Measurements from ENCODE around the gene GALNTL6.

GALNTL6 gene

DNA sequence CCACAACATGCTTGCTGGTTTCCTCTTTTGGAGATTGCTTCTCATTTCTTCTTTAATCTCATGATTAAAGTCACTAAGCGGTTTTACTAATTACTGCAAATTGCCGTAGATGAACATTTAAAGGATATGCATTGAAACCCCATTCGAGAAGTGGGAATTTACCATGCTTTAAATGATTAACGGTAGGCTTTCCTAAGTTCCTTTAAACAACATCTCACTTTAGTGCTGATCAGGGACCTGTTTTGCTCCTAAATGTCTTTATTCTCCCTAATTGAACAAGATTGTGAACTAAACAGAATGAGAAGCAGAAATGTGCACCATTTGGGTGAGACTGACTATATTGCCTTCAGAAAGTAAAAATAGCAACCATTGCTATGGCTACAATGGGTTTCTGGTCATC, 430.3 kb downstream of the GALNTL6 start:
- DNase-seq, result no peak

DNA sequence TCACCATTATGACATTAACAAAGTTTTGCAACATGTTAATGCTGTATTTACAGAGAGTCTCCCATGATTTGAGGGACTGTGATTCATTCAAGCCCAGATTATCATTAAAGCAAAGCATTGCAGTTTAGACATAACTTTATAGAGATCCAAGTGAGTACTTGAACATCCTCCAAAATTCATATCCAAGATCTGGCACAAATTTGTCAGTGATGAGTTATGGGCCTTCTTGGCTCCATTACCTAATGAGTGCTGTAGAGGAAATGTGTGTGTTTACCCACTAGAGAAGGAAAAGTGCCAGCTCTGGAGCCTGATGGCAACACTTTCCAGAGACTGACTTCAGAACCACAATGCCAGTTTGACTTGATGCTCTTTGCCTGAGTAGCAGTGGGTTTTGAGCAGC, 432.3 kb downstream of the GALNTL6 start:
- no peak for DNase-seq

DNA sequence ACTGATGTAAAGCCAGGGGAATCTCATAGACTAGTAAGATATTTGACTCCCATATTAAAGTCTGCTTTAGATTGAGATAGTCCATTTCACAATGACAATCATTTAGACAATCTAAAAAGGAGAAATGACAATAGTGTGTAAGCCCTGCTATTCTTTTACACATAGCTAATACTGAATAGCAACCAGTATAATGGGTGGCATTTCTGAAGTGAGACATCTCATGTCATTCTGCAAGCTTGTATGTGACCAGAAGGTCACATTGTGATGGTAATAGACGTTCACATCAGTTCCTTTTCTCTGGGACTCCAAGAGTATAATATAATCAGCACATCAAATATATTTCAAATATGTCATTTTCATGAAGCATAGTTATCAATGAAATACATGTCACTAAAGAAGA, 440.2 kb downstream of the GALNTL6 start:
- DNase-seq, result no peak

DNA sequence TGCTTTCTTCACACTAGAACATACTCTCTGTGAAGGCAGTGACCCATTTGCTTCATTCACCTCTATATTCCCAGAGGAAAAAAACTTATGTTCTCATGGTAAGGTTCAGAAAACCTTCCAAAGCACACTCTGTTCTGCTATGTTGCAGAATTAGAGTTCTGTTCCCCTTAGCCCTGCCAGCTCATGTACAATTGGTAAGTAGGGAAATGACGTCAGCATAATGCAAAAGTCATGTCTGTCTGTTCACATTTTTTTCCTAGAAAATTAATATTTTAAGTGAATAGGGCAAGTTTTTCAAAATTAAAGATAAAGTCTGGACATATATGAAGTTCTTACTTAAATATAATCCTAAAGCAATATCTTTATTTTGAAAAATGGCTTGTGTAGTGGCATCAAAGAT, 443.6 kb downstream of the GALNTL6 start:
- DNase-seq, result no peak

DNA sequence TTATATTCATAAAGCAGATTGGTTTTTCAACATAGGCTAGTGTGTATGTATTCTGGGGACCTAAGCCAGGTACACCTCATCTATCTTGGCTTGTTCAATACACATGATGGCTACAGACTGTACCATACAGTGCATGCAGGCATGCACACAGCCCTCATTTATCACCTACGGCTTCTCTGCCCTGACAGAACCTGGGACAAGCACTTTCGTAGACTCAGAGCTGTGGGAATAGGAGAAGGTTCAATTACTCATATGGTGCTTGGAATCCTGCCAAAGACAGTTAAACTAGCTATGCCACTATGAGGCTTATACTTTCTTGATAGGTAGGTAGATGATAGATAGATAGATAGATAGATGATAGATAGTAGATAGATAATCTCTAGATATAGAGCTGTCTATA, 457.2 kb downstream of the GALNTL6 start:
- DNase-seq, result no peak

DNA sequence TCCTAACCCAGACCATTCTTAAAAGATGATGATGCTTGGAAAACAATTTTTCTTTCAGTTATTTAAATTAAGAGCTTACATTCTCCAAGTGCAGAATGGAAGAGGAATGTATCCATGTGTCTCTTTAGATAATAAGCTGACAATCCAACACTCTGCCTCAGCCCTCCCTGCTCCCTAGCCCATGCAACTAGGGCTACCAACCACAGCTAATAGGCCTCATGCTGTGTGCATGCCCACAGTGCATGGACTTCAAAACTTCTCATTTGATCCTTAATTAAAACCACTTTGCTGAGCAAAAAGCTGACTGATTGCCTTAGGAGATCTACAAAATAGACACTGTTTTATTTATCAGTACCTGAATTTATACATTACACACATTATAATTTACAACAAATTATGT, 473.9 kb downstream of the GALNTL6 start:
- no peak for DNase-seq

DNA sequence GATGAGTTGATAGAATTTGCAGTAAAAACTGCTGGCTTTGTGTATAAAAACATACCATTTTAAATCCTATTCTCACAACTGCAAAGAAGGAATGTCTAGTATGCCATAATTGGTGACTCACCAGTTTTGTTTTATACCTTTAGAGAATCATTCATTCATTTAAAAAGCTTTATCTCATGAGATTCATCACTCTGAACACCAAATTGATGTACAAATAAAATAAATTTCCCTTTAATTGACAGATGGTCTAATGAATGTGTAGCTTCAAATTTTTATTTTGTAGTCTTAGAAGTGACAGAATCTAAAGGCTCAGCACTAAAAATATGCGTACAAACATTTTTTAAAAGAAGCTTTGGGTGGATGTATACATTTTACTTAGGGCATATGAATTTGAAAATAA, 492.5 kb downstream of the GALNTL6 start:
- no peak for DNase-seq

DNA sequence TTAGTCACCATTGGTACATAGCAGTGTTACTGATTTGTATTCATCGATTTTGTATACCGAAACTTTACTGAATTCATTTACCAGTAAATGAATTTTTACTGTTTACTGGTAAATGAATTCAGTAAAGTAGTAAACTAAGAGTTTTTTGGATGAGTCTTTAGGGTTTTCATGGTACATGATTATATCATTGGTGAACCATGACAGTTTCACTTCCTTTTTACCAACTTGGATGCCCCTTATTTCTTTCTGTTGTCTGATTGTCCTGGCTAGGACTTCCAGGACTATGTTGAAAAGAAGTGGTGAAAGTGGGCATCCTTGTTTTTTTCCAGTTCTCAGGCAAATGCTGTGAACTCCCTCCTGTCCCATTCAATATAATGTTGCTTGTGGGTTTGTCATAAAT, 494.9 kb downstream of the GALNTL6 start:
- DNase-seq, result no peak

DNA sequence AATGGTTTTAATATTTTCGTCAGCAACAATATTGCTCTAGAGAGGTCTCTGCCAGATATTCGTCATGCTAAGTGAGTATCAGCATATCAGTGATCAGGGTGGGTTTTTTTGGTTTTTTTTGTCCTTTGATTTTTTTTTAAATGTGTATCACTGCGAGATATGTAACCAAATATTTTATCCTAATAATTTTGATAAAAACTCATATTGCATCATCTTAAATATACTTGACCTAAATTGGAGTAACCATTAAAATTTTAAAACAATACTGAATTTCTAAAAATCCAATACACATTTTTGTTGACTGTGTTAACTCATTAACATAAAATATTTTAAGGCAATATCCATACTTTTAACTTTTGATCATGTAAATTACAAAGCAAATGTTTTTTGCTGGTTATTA, 498.5 kb downstream of the GALNTL6 start:
- DNase-seq, result no peak

DNA sequence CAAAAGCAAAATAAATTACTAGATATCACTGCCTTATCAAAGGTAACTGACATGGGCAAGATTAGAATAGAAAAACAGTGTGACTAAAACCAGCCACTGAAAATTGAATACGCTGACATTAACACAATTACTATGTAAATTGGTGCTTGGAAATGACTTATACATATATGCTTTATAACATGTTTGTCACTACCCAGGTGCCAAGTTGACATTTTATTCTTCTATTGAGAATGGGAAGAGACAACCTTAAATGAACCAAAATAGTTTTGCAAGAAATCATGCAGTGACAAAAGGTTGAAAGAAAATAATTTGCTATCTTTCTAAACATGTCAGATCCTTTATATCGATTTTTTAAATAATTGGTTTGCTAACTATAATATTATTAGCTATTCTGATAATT, 510.1 kb downstream of the GALNTL6 start:
- no peak for DNase-seq

DNA sequence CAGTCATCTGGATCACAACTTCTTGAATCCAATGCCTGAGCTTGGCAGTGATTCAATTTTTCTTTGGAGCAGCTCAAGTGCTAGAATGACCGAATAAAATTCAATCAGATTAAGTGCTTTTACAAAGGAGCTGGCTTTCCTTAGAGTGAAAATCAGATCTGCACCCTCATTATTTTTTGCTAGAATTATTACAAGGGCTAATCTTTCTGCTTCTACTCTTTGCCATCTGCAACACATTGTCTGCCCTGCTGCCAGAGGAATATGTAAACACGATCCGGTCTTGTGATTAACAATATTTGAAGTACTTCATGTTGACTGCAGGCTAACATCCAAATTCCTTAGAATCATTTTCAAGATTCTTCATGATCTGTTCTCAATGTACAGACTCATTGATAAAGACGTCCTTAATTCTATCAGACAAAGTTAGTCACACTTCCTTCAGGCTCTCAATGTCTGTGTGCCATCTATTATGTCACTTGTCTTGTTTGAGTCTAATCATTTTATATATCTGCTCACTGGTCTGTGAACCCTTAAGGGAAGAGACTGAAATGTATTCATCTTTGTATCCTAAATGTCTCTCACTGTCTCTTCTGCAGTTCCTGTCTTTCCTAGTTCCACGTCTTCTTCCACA, 531.2 kb downstream of the GALNTL6 start:
- no peak for DNase-seq

DNA sequence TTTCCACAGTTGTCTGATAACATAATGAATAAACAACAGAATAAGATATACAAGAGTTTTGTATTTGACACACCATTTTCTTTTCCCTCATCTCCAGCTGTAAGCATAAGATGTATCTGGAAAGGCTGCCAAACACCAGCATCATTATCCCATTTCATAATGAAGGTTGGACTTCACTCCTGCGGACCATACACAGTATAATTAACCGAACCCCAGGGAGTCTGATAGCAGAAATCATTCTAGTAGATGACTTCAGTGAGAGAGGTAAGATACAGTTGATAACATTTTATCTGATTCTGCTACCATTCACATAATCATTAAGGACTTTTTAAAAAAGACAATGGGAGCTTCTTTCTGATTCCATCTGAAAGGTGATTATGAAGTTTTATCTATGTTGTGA, 535.2 kb downstream of the GALNTL6 start:
- no peak for DNase-seq

DNA sequence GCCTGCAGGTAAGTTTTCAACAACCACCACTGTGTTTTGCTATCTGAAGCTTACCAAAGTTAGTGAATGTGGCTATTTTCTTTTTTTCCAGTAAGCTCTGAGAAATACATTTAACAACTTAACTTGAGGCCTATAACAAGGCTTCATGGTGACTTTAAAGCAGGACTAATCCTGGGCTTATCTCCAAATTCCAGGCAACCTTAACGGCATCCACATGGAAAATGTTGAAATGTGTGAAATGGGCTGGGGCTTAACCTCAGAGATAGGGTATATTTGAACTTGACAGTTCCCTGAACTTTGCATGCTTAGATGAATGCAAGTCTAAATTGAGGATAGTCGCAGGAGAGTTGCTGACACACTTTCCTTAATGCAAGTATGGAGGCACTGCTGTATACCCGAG, 539.2 kb downstream of the GALNTL6 start:
- DNase-seq, result no peak

DNA sequence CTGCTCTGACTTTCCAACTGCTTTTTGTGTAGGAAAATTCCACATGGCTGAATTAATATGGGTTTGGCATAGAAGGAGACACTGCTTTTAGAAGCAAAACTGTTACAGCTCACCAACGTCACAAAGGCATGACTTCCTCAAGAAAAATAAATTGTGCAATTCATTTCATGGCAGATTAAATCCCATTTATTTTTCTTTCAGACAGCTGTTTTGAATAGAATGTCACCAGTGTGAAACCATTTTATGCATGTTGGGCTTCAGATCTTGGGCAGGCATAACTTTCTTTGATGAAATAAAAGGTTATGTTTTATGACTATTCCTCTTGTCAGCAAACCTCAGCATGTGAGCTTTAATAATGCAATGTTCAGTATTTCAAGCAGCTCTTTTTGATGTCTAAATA, 542.8 kb downstream of the GALNTL6 start:
- no peak for DNase-seq

DNA sequence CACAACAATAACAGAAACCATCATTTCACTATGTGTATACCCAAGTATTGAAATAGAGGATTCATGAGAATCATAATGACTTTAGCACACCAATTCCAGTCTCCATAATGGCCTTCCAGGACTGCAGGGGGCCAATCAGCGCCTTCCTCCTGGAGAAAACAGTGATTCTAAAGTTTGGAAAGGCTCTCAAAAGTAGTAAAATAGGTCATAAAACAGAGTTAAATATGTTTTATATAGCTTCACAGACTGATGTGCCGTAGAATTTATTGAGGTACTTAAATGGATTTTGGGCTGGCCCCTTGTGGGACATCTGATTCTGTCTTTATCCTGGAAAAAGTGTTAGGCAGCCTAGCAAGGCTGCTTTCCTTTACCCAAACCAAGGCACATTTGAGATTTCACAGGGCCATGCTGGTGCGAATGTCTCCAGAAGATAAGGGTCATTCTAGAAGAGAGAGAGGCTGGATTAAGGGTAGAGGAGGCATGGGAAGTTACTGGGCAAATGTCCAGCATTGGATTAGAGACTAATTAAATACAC, 543.9 kb downstream of the GALNTL6 start:
- no peak for DNase-seq

DNA sequence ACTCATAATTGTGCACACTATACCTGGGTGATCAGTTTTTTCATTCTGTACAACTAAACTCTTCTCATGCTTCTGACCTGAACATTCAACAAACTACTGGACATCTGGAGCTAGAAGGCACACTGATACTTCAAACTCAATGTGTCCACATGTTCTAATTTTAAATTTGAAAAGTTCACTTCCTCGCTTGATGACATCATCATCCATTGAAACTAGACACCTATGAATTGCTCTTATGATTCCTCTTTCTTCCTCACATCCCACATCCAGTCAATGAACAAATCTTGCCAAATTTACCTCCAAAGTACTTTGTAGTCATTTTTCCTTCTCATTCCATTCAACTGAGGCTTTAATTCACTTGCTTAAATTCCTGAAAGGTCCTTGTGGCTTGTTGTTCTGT, 549.4 kb downstream of the GALNTL6 start:
- no peak for DNase-seq

DNA sequence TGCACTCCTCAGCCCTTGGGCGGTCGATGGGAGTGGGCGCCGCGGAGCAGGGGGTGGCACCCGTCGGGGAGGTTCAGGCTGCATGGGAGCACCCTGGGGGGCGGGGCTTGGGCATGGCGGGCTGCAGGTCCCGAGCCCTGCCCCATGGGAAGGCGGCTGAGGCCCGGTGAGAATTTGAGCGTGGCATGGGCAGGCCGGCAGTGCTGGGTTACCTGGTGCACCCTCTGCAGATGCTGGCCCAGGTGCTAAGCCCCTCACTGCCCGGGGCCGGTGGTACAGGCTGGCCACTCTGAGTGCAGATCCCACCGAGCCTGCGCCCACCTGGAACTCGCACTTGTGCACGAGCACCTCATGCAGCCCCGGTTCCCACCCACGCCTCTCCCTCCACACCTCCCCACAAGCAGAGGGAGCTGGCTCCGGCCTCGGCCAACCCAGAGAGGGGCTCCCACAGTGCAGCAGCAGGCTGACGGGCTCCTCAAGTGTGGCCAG, 556.3 kb downstream of the GALNTL6 start:
- no peak for DNase-seq

DNA sequence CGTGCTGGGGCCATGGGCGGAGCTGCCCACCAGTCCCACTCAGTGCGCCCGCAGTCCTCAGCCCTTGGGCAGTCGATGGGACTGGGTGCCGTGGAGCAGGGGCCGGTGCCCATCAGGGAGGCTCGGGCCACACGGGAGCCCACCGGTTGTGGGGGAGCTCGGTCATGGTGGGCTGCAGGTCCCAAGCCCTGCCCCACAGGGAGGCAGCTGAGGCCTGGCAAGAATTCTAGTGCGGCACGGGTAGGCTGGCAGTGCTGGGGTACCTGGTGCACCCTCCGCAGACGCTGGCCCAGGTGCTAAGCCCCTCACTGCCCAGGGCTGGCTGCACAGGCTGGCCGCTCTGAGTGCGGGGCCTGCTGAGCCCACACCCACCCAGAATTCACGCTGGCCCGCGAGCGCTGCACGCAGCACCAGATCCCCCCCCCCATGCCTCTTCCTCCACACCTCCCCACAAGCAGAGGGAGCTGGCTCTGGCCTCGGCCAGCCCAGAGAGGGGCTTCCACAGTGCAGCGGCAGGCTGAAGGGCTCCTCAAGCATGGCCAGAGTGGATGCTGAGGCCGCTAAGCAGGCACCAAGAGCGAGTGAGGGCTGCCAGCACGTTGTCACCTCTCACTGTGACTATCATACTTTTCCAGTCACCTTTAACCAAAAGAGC, 564.4 kb downstream of the GALNTL6 start:
- no peak for DNase-seq

DNA sequence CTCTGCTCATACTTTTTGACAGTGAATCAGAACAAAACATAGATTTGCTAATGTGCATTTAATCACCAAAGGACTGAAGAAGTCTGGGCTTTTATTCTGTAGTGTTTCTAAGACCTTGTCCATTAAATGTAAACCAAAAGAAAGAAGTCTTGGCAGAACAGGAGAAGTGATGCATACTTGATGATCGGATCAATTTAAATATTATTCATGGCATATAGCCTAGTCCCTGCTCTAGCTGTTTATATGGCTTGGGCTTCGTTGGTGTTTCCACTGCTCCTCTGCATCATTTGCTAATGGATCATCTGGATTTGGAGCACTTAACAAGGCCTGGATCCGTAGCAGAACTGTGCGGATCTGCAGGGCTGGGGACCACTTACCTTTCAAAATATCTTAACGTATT, 566.6 kb downstream of the GALNTL6 start:
- no peak for DNase-seq

DNA sequence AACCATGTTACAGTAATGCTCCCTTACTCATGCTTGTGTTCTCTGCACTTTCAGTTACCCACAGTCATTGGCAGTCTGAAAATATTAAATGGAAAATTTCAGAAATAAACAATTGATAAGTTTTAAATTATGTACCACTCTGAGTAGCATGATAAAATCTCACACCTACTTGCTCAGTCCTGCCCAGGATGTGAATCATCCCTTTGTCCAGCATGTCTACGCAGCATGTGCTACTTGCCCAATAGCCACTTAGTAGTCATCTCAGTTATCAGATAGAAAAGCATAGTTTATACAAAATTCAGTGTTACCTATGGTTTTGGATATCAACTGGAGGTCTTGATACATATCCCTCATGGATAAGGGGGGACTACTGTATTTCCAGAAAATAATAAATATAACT, 577.1 kb downstream of the GALNTL6 start:
- DNase-seq, result no peak

DNA sequence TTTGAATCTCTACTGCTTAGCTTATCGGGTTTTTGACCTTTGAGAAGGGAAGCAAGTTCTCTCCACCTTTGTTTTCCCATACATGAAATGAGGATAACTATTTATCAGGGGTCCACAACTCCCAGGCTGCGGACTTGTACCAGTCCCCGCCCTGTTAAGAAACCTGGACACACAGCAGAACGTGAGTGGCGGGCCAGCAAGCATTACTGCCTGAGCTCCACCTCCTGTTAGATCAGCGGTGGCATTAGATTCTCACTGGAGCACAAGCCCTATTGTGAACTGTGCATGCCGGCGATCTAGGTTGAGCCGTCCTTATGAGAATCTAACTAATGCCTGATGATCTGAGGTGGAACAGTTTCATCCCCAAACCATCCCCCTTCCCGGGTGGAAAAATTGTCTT, 579.5 kb downstream of the GALNTL6 start:
- no peak for DNase-seq

DNA sequence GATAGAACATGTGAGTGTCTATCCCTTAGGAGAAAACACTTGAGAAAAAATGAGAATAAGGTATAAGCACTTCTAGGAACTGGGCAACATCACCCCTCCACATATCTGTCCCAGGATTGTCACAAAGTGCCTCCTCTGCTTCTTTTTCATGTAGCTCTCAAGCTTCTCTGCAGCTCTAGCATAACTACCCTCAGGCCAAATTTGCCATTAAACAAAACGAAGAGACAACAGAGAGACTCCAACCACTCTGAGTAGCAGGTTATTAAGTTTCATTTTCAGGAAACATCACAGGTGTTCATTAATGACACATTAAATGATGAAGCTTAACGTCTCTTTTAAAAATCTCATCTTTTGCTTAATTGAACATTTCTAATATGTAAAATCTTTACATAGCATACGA, 580.0 kb downstream of the GALNTL6 start:
- DNase-seq, result no peak

DNA sequence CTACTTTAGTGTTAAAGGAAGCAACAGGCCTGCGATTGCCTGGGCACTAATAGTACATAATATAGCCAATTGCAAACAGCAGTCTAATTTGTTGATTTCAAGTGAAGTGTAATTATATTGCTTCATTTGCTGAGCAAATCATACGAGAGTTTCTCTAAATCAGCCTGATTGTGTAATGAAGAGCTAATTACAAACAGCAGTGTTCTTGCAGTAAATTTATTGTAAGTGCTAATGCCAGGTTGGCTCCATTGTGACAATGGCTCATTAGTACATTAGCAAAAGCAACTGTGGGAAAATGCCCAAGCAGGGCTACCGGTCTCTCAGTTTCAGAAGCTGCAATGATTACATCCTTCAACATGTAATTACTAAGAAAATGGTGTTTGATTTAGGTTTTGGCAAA, 591.5 kb downstream of the GALNTL6 start:
- no peak for DNase-seq

DNA sequence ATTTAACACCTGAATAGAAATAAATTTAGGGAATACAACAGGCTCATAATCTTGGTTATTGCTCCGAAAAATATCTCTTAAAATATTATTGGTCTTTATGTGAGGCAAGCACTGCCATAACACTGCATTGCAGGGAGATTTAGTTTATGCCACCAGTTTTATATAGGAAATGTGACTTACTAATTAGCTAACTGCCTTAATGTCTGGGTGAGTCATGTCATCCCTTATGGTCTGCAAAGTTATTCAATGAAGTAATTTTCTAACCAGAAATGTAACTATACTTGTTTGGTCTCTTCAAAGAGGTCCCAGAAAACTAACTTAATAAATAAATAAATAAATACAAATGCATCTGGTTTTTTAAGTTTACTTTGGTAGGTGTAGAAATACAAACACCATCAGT, 597.2 kb downstream of the GALNTL6 start:
- DNase-seq, result no peak

DNA sequence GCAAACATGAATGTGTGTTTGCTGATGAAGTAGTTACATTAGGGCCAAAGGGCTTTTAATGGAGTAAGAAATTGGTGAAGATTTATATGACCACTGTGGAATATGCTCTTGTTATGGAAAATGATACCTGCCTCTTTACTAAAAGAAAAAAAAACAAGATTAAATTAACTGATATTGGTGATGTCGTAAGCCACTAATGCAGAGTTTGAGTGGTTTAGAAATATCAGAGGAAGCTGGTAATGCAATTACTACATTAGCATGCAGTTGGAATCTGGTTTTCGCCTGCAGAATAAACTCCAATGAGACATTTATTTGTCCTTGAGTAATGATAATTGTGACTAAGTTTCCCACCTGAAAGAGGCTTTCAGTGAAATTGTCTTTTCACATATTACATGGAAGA, 597.9 kb downstream of the GALNTL6 start:
- DNase-seq, result no peak

Measured in GOT3 (cell line).